CD4-positive, alpha-beta T cell treated with Interferon alpha-2 for 1 hour (primary cell): ENCODE results near the gene AFAP1L1.
"Not testable (repeated sequence)": the region's sequence is repeated elsewhere in the genome, so short reads cannot be mapped to it uniquely, and the experiment has no call there.

Experiments
- DNase-seq, 2 donors: peaks; one replicate each; pipeline ENCODE4 v3.0.0-alpha.2; 2020 to 2022

The AFAP1L1 gene

GRCh38 chr5:149376104-149376503 is 104.4 kb downstream of the AFAP1L1 start:
- DNase-seq = no peak

- DNase-seq = no peak
These were observed 105.2 kb downstream of the AFAP1L1 start for GRCh38 chr5:149376711-149377447.

GRCh38 chr5:149378241-149378820 is 106.7 kb downstream of the AFAP1L1 start:
- DNase-seq = no peak

GRCh38 chr5:149379177-149379761 is 107.6 kb downstream of the AFAP1L1 start, which contains the start of gene IL17B:
IL17B (minus strand) TSS chr5:149379292; CDS start chr5:149379225, 67 bp downstream.
- DNase-seq = no peak

- DNase-seq = no peak
These were observed 108.2 kb downstream of the AFAP1L1 start for GRCh38 chr5:149379818-149380374.

- no peak for DNase-seq
These were observed 108.9 kb downstream of the AFAP1L1 start for GRCh38 chr5:149380466-149381121.

- no peak for DNase-seq
These were observed 109.8 kb downstream of the AFAP1L1 start for GRCh38 chr5:149381261-149381985.

GRCh38 chr5:149381986-149382338 is 110.3 kb downstream of the AFAP1L1 start:
- DNase-seq = peak; percentile 53 to 69

- no peak for DNase-seq
These were observed 111.0 kb downstream of the AFAP1L1 start for GRCh38 chr5:149382517-149383220.

- DNase-seq = no peak
These were observed 111.7 kb downstream of the AFAP1L1 start for GRCh38 chr5:149383399-149383798.

- no peak for DNase-seq
These were observed 114.5 kb downstream of the AFAP1L1 start for GRCh38 chr5:149386166-149386565.

- no peak for DNase-seq
These were observed 115.5 kb downstream of the AFAP1L1 start for GRCh38 chr5:149387081-149387631.

- no peak for DNase-seq
These were observed 116.3 kb downstream of the AFAP1L1 start for GRCh38 chr5:149387982-149388381.

GRCh38 chr5:149388498-149389190 is 117.0 kb downstream of the AFAP1L1 start:
- no peak for DNase-seq

- no peak for DNase-seq
These were observed 118.2 kb downstream of the AFAP1L1 start for GRCh38 chr5:149389552-149390495.

GRCh38 chr5:149391076-149391475 is 119.4 kb downstream of the AFAP1L1 start:
- not testable (repeated sequence) for DNase-seq
